IPS-18a (cell line): ENCODE results near the gene TSR1.
A peak's percentile ranks its signal among the peaks of the same experiment; 100 is the strongest.
"Not testable (repeated sequence)": the region's sequence is repeated elsewhere in the genome, so short reads cannot be mapped to it uniquely, and the experiment has no call there.

ENCODE experiments used
- H3K27ac ChIP-seq: one replicate; pipeline ENCODE4 v1.5.1; 2013; ENCODE audit warnings: low read length
- H3K27me3 ChIP-seq: one replicate; pipeline ENCODE4 v1.6.1; 2013; ENCODE audit warnings: mild to moderate bottlenecking, low read length; ENCODE audit not compliant: control insufficient read depth, insufficient read depth
- H3K36me3 ChIP-seq: one replicate; pipeline ENCODE4 v1.6.1; 2013; ENCODE audit warnings: low read depth, low read length; ENCODE audit not compliant: control insufficient read depth
- H3K4me1 ChIP-seq: one replicate; pipeline ENCODE4 v1.6.1; 2013; ENCODE audit warnings: low read depth, low read length; ENCODE audit not compliant: control insufficient read depth
- H3K4me3 ChIP-seq: one replicate; pipeline ENCODE4 v1.5.1; 2013; ENCODE audit warnings: low read length
- H3K9ac ChIP-seq: one replicate; pipeline ENCODE4 v1.6.1; 2013; ENCODE audit warnings: mild to moderate bottlenecking, low read length, moderate library complexity
- H3K9me3 ChIP-seq: one replicate; pipeline ENCODE4 v1.6.1; 2013; ENCODE audit warnings: low read depth, low read length; ENCODE audit not compliant: control insufficient read depth

TSR1 gene

GRCh38 chr17:2321399-2321798 lies 14.9 kb downstream of the TSR1 start:
- Histone ChIP-seq H3K9ac (no peak overlapping the region), H3K27me3 (no peaks in the 10 kb centered on the region), H3K4me1 (no peaks in the 10 kb centered on the region), H3K36me3 (peaks cover 33% of the 10 kb centered on the region), H3K4me3 (no peak overlapping the region), H3K9me3 (no peaks in the 10 kb centered on the region), H3K27ac (no peak overlapping the region)

- Histone ChIP-seq H3K4me1 (no peaks in the 10 kb centered on the region), H3K9me3 (no peaks in the 10 kb centered on the region), H3K27me3 (no peaks in the 10 kb centered on the region), H3K4me3 (no peak overlapping the region), H3K9ac (no peak overlapping the region), H3K27ac (no peak overlapping the region), H3K36me3 (peaks cover 14% of the 10 kb centered on the region)
Observed at GRCh38 chr17:2319051-2319450, 17.2 kb downstream of the TSR1 start.

GRCh38 chr17:2317796-2318195 lies 18.5 kb downstream of the TSR1 start:
- Histone ChIP-seq H3K27me3 (no peaks in the 10 kb centered on the region), H3K36me3 (peaks cover 1% of the 10 kb centered on the region), H3K27ac (no peak overlapping the region), H3K9me3 (no peaks in the 10 kb centered on the region), H3K9ac (no peak overlapping the region), H3K4me1 (no peaks in the 10 kb centered on the region), H3K4me3 (no peak overlapping the region)

- not testable (repeated sequence) for H3K9ac ChIP-seq, H3K9me3 ChIP-seq, H3K36me3 ChIP-seq
Observed at GRCh38 chr17:2316916-2317205, 19.4 kb downstream of the TSR1 start.

GRCh38 chr17:2312736-2313135 lies 23.5 kb downstream of the TSR1 start:
- Histone ChIP-seq H3K36me3 (no peaks in the 10 kb centered on the region), H3K4me3 (no peak overlapping the region), H3K4me1 (no peaks in the 10 kb centered on the region), H3K27ac (no peak overlapping the region), H3K27me3 (no peaks in the 10 kb centered on the region), H3K9ac (no peak overlapping the region), H3K9me3 (no peaks in the 10 kb centered on the region)

More at GRCh38 chr17:2316916-2317205, 19.4 kb downstream of the TSR1 start:
- H3K27me3 ChIP-seq, H3K4me3 ChIP-seq, H3K4me1 ChIP-seq, H3K27ac ChIP-seq: not testable (repeated sequence)

- Histone ChIP-seq H3K4me3 (no peak overlapping the region), H3K9ac (no peak overlapping the region), H3K9me3 (no peaks in the 10 kb centered on the region), H3K36me3 (no peaks in the 10 kb centered on the region), H3K27ac (no peak overlapping the region), H3K4me1 (no peaks in the 10 kb centered on the region), H3K27me3 (no peaks in the 10 kb centered on the region)
Observed at GRCh38 chr17:2309338-2310154, 26.7 kb downstream of the TSR1 start.

- H3K4me3 ChIP-seq, result no peak overlapping the region
- no peak overlapping the region for H3K9ac ChIP-seq
- H3K9me3 ChIP-seq, result no peaks in the 10 kb centered on the region
- no peak overlapping the region for H3K27ac ChIP-seq
- no peaks in the 10 kb centered on the region for H3K4me1 ChIP-seq
- peaks cover 3% of the 10 kb centered on the region for H3K36me3 ChIP-seq
- H3K27me3 ChIP-seq, result no peaks in the 10 kb centered on the region
Observed at GRCh38 chr17:2304931-2305330, 31.3 kb downstream of the TSR1 start.

- Histone ChIP-seq H3K9me3 (no peaks in the 10 kb centered on the region), H3K4me1 (no peaks in the 10 kb centered on the region), H3K36me3 (peaks cover 14% of the 10 kb centered on the region), H3K9ac (peak within 1 kb of the TSS; percentile 89), H3K4me3 (peak within 1 kb of the TSS; percentile 93), H3K27ac (peak within 1 kb of the TSS; percentile 48), H3K27me3 (no peaks in the 10 kb centered on the region)
Observed at GRCh38 chr17:2303204-2304188, 32.8 kb downstream of the TSR1 start, which contains the start of the genes SMG6 and SRR. TSS of gene SMG6 (minus strand) at chr17:2303785. CDS start at chr17:2303720, 65 bp downstream. TSS of gene SRR (plus strand) at chr17:2303950. CDS start at chr17:2315561, 11,611 bp downstream.

GRCh38 chr17:2302778-2303203 lies 33.5 kb downstream of the TSR1 start:
- H3K27me3 ChIP-seq, result no peaks in the 10 kb centered on the region
- no peaks in the 10 kb centered on the region for H3K4me1 ChIP-seq
- peak overlapping the region; percentile 93 for H3K4me3 ChIP-seq
- no peaks in the 10 kb centered on the region for H3K9me3 ChIP-seq
- peak overlapping the region; percentile 48 for H3K27ac ChIP-seq
- peaks cover 17% of the 10 kb centered on the region for H3K36me3 ChIP-seq
- H3K9ac ChIP-seq, result peak overlapping the region; percentile 89

- Histone ChIP-seq H3K4me1 (no peaks in the 10 kb centered on the region), H3K36me3 (peaks cover 43% of the 10 kb centered on the region), H3K27me3 (no peaks in the 10 kb centered on the region), H3K9ac (no peak overlapping the region), H3K4me3 (no peak overlapping the region), H3K9me3 (no peaks in the 10 kb centered on the region), H3K27ac (no peak overlapping the region)
Observed at GRCh38 chr17:2299756-2300155, 36.5 kb downstream of the TSR1 start.

- H3K36me3 ChIP-seq, result peaks cover 46% of the 10 kb centered on the region
- H3K27me3 ChIP-seq, result no peaks in the 10 kb centered on the region
- no peak overlapping the region for H3K27ac ChIP-seq
- no peak overlapping the region for H3K4me3 ChIP-seq
- no peaks in the 10 kb centered on the region for H3K9me3 ChIP-seq
- H3K9ac ChIP-seq, result no peak overlapping the region
- no peaks in the 10 kb centered on the region for H3K4me1 ChIP-seq
Observed at GRCh38 chr17:2299136-2299535, 37.1 kb downstream of the TSR1 start.
